ENCODE data around the gene PROK2.

Gene PROK2

GRCh38 chr3:71784914-71785531, at the start of gene PROK2:
Gene PROK2, minus strand, starts transcription at chr3:71785148. Its CDS starts 96 bp downstream, at chr3:71785052.
- no peak for DNase-seq (ENCODE audit: low read depth in 2 of 2)
- H3K4me3 ChIP-seq (replicated peaks in 1 of 2; ENCODE audit: low read depth in 2 of 2, low read length in 2 of 2): no peak within 1 kb of the TSS
- TF ChIP-seq CTCF (IDR thresholded peaks at IDR 0.05; ENCODE audit: low read depth, low read length): no peak

- no peak for TF ChIP-seq CTCF (IDR thresholded peaks at IDR 0.05; ENCODE audit: low read depth, low read length)
- DNase-seq (ENCODE audit: low read depth in 2 of 2): peak; percentile 2 to 11
- no peak overlapping the region for H3K4me3 ChIP-seq (replicated peaks in 1 of 2; ENCODE audit: low read depth in 2 of 2, low read length in 2 of 2)
Measured at GRCh38 chr3:71831599-71831998, 46.7 kb upstream of the PROK2 start.

GRCh38 chr3:71825551-71826283, 40.8 kb upstream of the PROK2 start:
- H3K4me3 ChIP-seq (replicated peaks in 1 of 2; ENCODE audit: low read depth in 2 of 2, low read length in 2 of 2): no peak overlapping the region
- TF ChIP-seq CTCF (IDR thresholded peaks at IDR 0.05; ENCODE audit: low read depth, low read length): no peak
- no peak for DNase-seq (ENCODE audit: low read depth in 2 of 2)

- TF ChIP-seq CTCF (IDR thresholded peaks at IDR 0.05; ENCODE audit: low read depth, low read length): no peak
- H3K4me3 ChIP-seq (replicated peaks in 1 of 2; ENCODE audit: low read depth in 2 of 2, low read length in 2 of 2): no peak overlapping the region
- DNase-seq (ENCODE audit: low read depth in 2 of 2): no peak
Measured at GRCh38 chr3:71821116-71821515, 36.2 kb upstream of the PROK2 start.

- no peak for TF ChIP-seq CTCF (IDR thresholded peaks at IDR 0.05; ENCODE audit: low read depth, low read length)
- no peak for DNase-seq (ENCODE audit: low read depth in 2 of 2)
- no peak overlapping the region for H3K4me3 ChIP-seq (replicated peaks in 1 of 2; ENCODE audit: low read depth in 2 of 2, low read length in 2 of 2)
Measured at GRCh38 chr3:71817262-71817661, 32.3 kb upstream of the PROK2 start.

- no peak for TF ChIP-seq CTCF (IDR thresholded peaks at IDR 0.05; ENCODE audit: low read depth, low read length)
- H3K4me3 ChIP-seq (replicated peaks in 1 of 2; ENCODE audit: low read depth in 2 of 2, low read length in 2 of 2): no peak overlapping the region
- no peak for DNase-seq (ENCODE audit: low read depth in 2 of 2)
Measured at GRCh38 chr3:71816767-71817156, 31.8 kb upstream of the PROK2 start.
